HG02840 (cell line): ENCODE results near the gene TMCC1.
"Not testable (repeated sequence)": the region's sequence is repeated elsewhere in the genome, so short reads cannot be mapped to it uniquely, and the experiment has no call there.

Source experiments
- ATAC-seq: cut with Tn5 transposase; IDR thresholded peaks from one replicate; pipeline ENCODE4 v1.9.1; 2021; ENCODE audit warnings: mild to moderate bottlenecking, moderate library complexity, moderate number of reproducible peaks; ENCODE audit not compliant: unreplicated experiment, low FRiP score

The TMCC1 gene

GRCh38 chr3:129736070-129736469 is 157.4 kb downstream of the TMCC1 start:
- ATAC-seq = no peak

GRCh38 chr3:129735638-129736037 is 157.9 kb downstream of the TMCC1 start:
- ATAC-seq = no peak

GRCh38 chr3:129734449-129734848 is 159.1 kb downstream of the TMCC1 start:
- no peak for ATAC-seq

- no peak for ATAC-seq
Observed at GRCh38 chr3:129732200-129732876, 161.2 kb downstream of the TMCC1 start.

- ATAC-seq = no peak
Observed at GRCh38 chr3:129727707-129728106, 165.8 kb downstream of the TMCC1 start.

- no peak for ATAC-seq
Observed at GRCh38 chr3:129723558-129724324, 169.8 kb downstream of the TMCC1 start.

- no peak for ATAC-seq
Observed at GRCh38 chr3:129722527-129722926, 171.0 kb downstream of the TMCC1 start.

- no peak for ATAC-seq
Observed at GRCh38 chr3:129718201-129718600, 175.3 kb downstream of the TMCC1 start.

- no peak for ATAC-seq
Observed at GRCh38 chr3:129715854-129716253, 177.7 kb downstream of the TMCC1 start.

GRCh38 chr3:129708328-129708861 is 185.1 kb downstream of the TMCC1 start:
- ATAC-seq = no peak

- ATAC-seq = no peak
Observed at GRCh38 chr3:129705274-129705673, 188.2 kb downstream of the TMCC1 start.

- no peak for ATAC-seq
Observed at GRCh38 chr3:129703913-129704312, 189.6 kb downstream of the TMCC1 start.

GRCh38 chr3:129702934-129703712 is 190.4 kb downstream of the TMCC1 start:
- ATAC-seq = no peak

- no peak for ATAC-seq
Observed at GRCh38 chr3:129701161-129701560, 192.3 kb downstream of the TMCC1 start.

- ATAC-seq = no peak
Observed at GRCh38 chr3:129699612-129700011, 193.9 kb downstream of the TMCC1 start.

- ATAC-seq = no peak
Observed at GRCh38 chr3:129699199-129699598, 194.3 kb downstream of the TMCC1 start.

- no peak for ATAC-seq
Observed at GRCh38 chr3:129697229-129697969, 196.1 kb downstream of the TMCC1 start.

GRCh38 chr3:129696430-129696829 is 197.1 kb downstream of the TMCC1 start:
- not testable (repeated sequence) for ATAC-seq

- ATAC-seq = no peak
Observed at GRCh38 chr3:129695230-129695629, 198.3 kb downstream of the TMCC1 start.

GRCh38 chr3:129694228-129694627 is 199.3 kb downstream of the TMCC1 start:
- ATAC-seq = no peak
